RWPE2 (cell line): ENCODE measurements around the gene ANAPC2.

Experiments
- ATAC-seq: fragments of 200-7000 bp; cut with Tn5 transposase; 3 replicates; pipeline ENCODE4 v1.9.1; 2021; ENCODE audit warnings: low read depth
- DNase-seq: peaks from one replicate; pipeline ENCODE4 v3.0.0-alpha.2; 2020; ENCODE audit warnings: low spot score
- H3K27ac ChIP-seq: fragments of 450-650 bp; 2 replicates; pipeline ENCODE4 v1.5.1; 2017; ENCODE audit warnings: mild to moderate bottlenecking; ENCODE audit not compliant: poor library complexity, severe bottlenecking
- H3K27me3 ChIP-seq: fragments of 250-450 bp; sonication (Bioruptor Pico); 2 replicates; pipeline ENCODE4 v1.5.1; 2021; ENCODE audit warnings: mild to moderate bottlenecking, moderate library complexity; ENCODE audit not compliant: insufficient read depth, poor library complexity, severe bottlenecking
- H3K36me3 ChIP-seq: fragments of 250-450 bp; sonication (Bioruptor Pico); 2 replicates; pipeline ENCODE4 v1.5.1; 2020; ENCODE audit warnings: low read depth, mild to moderate bottlenecking, moderate library complexity
- H3K4me1 ChIP-seq: fragments of 250-450 bp; sonication (Bioruptor Pico); 2 replicates; pipeline ENCODE4 v1.5.1; 2021; ENCODE audit warnings: mild to moderate bottlenecking, moderate library complexity; ENCODE audit not compliant: insufficient read depth, poor library complexity, severe bottlenecking
- H3K4me3 ChIP-seq: fragments of 250-450 bp; sonication (Bioruptor Pico); 2 replicates; pipeline ENCODE4 v1.5.1; 2021; ENCODE audit warnings: mild to moderate bottlenecking, moderate library complexity; ENCODE audit not compliant: severe bottlenecking
- H3K9me3 ChIP-seq: fragments of 250-450 bp; sonication (Bioruptor Pico); 2 replicates; pipeline ENCODE4 v1.5.1; 2021; ENCODE audit warnings: mild to moderate bottlenecking, moderate library complexity; ENCODE audit not compliant: severe bottlenecking
- TF ChIP-seq, protein P1 (sequence below): fragments of 450-650 bp; IDR thresholded peaks from one replicate; pipeline ENCODE4 v1.5.1; 2017; ENCODE audit warnings: mild to moderate bottlenecking, moderate library complexity; ENCODE audit not compliant: poor library complexity, severe bottlenecking

The ANAPC2 gene

DNA sequence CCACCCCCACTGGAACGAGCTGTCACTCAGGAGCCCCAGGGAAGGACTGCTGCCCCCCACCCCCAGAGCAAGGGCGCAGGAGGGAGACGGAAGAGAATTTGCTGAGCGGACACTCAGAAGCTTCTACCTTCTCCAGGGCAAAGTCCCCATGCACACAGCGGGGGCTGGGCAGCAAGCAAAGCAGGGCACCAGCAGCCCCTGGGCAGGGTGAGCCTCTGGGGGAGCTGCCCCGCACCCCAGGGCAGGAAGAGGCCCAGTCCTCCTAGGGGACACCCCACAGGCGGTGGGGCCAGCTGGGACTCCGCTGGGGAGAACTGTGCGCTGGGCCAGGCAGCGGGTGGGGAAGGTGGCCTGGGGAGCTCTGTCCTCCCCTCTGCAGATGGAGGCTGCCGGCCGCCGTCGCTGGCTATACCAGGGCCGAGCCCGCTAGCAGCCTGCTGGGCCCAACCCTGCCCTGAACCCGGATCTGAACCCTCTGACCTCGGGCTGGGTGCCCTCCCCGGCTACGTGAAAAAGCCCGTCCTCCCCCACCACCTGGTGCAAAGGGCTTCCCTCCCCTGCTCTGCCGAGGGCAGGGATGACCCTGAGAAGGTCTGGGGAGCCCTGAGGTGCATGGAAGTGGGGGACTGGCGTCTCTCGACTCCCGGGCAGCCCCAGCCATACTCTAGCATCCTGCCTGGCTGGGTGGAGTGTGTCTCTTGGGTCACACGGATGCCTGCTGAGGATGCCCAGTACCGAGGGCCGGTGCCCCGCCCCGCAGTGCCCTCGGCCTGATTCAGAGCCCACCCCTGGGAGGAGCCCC, 41.7 kb upstream of the ANAPC2 start:
- Histone ChIP-seq H3K9me3 (no peaks in the 10 kb centered on the region), H3K27me3 (peaks cover 4% of the 10 kb centered on the region), H3K36me3 (no peaks in the 10 kb centered on the region), H3K4me3 (no peak overlapping the region), H3K4me1 (peaks cover 23% of the 10 kb centered on the region), H3K27ac (no peak overlapping the region)
- DNase-seq (no peak), ATAC-seq (no peak)
- TF ChIP-seq, protein P1, sequence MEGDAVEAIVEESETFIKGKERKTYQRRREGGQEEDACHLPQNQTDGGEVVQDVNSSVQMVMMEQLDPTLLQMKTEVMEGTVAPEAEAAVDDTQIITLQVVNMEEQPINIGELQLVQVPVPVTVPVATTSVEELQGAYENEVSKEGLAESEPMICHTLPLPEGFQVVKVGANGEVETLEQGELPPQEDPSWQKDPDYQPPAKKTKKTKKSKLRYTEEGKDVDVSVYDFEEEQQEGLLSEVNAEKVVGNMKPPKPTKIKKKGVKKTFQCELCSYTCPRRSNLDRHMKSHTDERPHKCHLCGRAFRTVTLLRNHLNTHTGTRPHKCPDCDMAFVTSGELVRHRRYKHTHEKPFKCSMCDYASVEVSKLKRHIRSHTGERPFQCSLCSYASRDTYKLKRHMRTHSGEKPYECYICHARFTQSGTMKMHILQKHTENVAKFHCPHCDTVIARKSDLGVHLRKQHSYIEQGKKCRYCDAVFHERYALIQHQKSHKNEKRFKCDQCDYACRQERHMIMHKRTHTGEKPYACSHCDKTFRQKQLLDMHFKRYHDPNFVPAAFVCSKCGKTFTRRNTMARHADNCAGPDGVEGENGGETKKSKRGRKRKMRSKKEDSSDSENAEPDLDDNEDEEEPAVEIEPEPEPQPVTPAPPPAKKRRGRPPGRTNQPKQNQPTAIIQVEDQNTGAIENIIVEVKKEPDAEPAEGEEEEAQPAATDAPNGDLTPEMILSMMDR = no peak

DNA sequence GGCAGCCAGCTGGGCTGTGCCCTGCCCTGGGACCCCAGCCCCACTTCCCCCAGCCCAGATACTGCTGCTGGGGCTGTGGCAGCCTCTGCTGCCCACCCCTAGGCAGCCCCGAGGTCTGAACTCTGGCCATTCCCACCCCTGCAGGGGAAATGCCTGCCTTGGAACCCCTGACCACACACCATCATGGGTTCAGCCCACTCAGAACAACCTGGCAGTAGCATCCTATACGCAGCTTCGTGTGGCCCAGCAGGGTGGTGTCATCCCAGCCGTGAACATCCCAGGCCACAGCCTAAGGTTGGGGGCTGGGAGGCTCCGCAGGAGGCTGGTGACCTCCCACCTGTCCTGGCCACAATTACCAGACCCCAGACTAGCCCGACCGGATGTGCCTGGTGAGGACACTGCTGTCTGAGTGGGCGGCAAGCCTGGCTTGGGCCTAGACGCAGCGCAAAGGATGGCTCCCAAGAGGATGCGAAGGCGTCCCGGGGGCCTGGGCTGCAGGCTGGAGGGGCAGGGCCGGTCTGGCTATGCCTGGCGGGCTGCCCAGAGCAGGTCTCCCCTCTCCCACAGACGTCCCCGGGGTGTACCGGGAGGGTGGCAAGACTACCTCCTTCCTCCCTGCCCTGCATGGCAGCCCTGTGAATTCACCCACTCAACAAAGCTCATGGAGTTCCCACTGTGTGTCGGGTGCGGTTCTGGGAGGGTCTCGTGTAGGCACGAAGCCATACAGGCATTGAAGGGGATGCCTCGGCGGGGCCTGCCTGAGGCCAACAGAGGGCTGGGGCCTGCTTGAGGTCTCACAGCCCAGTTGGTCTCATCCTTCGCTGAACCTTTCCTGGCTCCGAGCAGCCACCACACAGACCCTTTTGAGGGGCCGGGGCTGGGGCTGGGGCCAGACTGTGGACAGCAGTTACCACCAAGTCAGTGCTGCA, 40.9 kb upstream of the ANAPC2 start:
- H3K4me3 ChIP-seq = no peak overlapping the region
- ATAC-seq (no peak), DNase-seq (no peak)
- H3K27ac ChIP-seq = no peak overlapping the region
- no peaks in the 10 kb centered on the region for H3K36me3 ChIP-seq
- no peaks in the 10 kb centered on the region for H3K9me3 ChIP-seq
- peaks cover 30% of the 10 kb centered on the region for H3K4me1 ChIP-seq
- peaks cover 2% of the 10 kb centered on the region for H3K27me3 ChIP-seq
- TF ChIP-seq, protein P1 = no peak

DNA sequence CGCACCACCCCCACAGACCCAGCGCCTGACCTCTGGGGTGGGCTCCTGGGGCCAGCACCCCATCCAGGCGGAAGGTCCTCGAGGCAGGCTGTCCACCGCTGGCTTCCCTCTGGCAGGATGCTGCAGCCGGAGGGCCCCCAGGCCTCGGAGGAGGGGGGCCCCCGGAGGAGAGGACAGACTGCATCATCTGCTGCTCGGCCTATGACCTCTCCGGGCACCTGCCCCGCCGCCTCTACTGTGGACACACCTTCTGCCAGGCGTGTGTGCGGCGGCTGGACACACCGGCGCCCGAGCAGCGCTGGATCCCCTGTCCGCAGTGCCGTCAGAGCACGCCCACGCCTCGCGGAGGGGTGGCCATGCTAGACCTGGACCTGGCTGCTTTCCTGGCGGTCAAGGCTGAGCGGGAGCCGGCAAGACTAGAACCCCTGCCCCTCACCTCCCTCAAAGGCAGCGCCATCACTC, 40.2 kb upstream of the ANAPC2 start:
- H3K4me1 ChIP-seq = peaks cover 32% of the 10 kb centered on the region
- DNase-seq (no peak), ATAC-seq (no peak)
- H3K9me3 ChIP-seq = no peaks in the 10 kb centered on the region
- no peaks in the 10 kb centered on the region for H3K27me3 ChIP-seq
- H3K36me3 ChIP-seq = no peaks in the 10 kb centered on the region
- H3K27ac ChIP-seq = no peak overlapping the region
- TF ChIP-seq, protein P1 = no peak
- no peak overlapping the region for H3K4me3 ChIP-seq

DNA sequence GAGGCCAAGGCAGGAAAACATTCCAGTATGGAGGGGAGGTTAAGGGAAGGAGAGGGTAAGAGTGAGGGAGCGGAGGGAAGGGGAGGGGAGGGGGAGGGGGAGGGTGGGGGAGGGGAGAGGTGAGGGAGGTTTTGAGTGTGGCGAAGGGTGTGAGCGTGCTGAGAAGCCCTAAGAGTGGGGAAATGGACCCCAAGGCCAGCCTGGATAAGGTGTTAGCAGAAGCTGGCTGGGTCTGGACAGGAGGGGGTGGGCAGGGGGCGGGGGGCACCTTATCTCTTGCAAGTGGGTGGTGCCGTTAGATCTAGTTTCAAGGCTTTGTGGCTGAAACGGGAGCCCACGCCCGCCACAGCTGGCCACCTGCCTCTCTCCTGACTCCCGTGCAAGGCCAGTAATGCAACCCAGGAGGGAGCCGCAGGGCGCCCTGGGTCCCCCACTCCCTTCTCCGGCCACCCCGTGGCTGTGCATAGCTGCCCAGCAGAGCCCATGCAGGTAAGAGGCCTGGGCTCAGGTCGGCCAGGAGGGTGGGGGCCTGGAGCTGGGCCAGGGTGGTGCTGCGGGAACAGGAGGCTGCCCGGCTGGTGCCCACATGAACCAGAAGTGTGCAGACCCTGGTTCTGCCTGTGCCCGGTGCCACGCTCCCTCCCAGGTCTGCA, 39.6 kb upstream of the ANAPC2 start:
- DNase-seq (no peak), ATAC-seq (no peak)
- TF ChIP-seq, protein P1 = peak; percentile 46
- H3K36me3 ChIP-seq = no peaks in the 10 kb centered on the region
- peaks cover 32% of the 10 kb centered on the region for H3K4me1 ChIP-seq
- H3K27me3 ChIP-seq = no peaks in the 10 kb centered on the region
- H3K27ac ChIP-seq = peak overlapping the region; percentile 92
- H3K4me3 ChIP-seq = no peak overlapping the region
- H3K9me3 ChIP-seq = no peaks in the 10 kb centered on the region
